DMS 273 treated with DMSO at 0.1 percent for 48 hours (cell line): ENCODE measurements around the gene ATP8A2.
"Not testable (repeated sequence)": the region's sequence is repeated elsewhere in the genome, so short reads cannot be mapped to it uniquely, and the experiment has no call there.

Source experiments
- DNase-seq: peaks from one replicate; lab custom pipeline; 2025; lab: John Stamatoyannopoulos, UW

Gene ATP8A2

GRCh38 chr13:25806264-25806974 is 434.6 kb downstream of the ATP8A2 start:
- no peak for DNase-seq

DNA sequence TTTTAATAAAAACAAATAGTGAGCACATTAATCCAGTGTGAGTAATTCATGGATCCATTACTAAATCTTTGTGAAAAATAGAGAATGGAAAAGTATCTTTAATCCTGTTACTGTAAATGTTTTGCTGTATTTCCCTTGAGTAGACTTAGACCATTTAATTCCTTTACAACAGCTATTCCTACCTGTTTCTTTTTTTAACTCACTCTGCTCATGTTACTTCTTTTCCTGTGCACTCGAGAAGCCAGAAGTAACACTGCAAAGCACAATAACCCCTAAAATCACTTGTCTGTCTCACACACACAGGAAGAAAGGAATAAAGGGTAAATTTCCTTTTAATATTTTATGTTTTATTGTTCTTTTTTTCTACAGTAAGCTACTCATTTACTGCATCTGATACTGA is 435.8 kb downstream of the ATP8A2 start:
- no peak for DNase-seq

GRCh38 chr13:25811506-25811905 is 439.7 kb downstream of the ATP8A2 start:
- DNase-seq = no peak

DNA sequence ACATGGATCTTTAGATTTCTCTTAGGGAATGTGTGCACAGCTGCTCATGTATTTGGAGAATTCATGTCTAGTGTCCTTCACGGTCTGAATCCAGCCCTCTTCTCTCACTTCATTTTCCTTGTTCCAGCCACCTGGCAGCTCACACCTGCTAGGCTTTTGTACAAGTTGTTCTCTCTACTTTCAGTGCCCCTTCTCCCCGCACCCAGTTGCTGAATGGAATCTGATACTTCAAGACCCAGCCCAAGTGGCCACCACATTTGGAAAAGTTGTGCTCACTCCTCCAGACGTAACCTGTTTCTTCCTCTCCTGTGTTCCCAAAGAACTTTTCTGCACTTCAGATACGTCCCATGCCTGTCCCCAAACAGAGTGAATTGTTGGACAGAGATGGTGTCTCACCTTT is 444.5 kb downstream of the ATP8A2 start:
- DNase-seq = no peak

GRCh38 chr13:25819856-25820530 is 448.2 kb downstream of the ATP8A2 start:
- DNase-seq = peak; percentile 15

DNA sequence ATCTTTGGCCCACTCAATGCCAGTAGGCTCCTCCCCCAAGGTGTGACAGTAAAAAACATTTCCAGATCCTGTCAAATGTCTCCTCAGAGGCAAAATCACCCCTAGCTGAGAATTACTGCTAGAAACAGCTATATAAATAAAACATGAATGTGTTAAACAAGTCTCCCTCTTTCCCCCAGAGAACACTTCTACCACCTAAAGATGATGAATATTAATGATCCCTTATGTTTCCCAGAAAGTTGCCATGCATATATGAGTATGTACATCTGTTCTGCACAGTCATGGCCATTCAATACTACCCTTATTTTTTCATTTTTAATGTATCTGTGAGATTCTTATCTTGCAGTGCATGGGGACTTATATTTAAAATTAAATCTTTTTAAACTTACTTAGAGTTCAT is 450.0 kb downstream of the ATP8A2 start:
- peak; percentile 62 for DNase-seq

DNA sequence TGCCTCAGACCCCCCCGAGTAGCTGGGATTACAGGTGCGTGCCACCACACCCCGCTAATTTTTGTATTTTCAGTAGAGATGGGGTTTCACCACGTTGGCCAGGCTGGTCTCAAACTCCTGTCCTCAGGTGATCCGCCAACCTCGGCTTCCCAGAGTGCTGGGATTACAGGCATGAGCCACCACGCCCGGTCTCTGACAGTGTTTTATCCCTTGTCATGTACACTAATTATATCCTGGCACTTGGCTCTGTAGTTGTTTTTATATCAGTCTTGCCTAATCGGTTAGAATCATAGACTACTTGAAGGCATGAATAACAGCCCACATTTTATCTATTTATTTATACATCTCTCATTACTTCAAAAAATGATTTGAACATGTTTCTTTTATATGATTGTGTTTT is 455.4 kb downstream of the ATP8A2 start:
- not testable (repeated sequence) for DNase-seq

DNA sequence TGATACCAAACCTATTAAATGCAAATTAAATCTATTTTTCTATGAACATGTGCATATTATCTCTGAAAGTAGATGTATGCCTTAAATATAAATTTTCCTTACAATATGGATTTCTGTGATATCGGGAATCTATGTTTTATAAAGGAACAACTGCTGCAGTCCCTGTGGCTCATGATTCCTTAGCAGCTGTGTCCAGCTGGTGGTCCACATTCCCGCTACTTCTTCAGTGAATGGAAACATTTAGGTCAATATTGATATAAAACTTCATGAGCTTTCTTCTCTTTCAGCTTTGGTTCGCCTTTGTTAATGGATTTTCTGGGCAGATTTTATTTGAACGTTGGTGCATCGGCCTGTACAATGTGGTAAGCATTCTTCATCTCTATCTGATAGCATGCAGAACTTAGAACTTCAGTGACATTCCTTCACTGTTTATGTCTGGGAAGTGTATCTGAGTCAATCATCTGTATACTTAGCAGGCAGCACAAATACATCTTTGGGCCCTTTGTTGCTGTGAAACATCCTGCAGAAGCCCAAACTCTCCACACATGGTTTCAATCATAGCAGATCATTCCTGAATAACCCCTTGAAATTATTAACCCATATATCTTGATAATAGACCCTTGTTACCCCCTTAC is 456.2 kb downstream of the ATP8A2 start:
- DNase-seq = no peak

GRCh38 chr13:25833761-25834160 is 462.0 kb downstream of the ATP8A2 start:
- no peak for DNase-seq

DNA sequence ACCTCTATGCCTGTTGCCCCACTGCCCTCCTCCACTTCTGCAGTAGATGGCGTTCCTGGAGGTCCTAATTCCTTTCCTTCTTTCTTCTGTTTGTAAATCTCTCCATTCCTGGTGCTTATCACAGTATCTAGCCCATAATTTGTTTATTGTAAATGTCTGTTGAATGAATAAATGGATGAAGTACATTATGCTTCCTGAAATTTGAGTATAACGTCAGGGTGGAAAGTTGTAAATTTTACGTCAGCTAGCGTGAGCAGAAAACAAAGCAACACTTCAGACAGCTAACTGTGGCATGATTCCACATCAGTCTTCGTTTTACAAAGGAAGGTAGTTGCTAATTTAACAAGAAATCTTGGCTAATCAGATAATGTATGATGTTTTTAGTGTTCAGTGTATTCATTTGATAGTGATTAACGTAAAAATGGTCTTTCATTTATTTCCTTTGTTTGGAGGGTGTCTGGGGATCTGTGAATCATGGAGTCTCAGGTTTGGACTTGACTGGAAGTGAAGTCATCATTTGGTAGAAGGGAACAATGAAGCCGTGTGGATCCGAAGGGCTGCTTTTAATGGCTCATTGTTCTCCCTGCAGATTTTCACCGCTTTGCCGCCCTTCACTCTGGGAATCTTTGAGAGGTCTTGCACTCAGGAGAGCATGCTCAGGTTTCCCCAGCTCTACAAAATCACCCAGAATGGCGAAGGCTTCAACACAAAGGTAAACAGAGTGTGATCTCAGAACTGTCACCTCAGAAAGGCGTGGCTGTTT is 465.0 kb downstream of the ATP8A2 start:
- no peak for DNase-seq

DNA sequence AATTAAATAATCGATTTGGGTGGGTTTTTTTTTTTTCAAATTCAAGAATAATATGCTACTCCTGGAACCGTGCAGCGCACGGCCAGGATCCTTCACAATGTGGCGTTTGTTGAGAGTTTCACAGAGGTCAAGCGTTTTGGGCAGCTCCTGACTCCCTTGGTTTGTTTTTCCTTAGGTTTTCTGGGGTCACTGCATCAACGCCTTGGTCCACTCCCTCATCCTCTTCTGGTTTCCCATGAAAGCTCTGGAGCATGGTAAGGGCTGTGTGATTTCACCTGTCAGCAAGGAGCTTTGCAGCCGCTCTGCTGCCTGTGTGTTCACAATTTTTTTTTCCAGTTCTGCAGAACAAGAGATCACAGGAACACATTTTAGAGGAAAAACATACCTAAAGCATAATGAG is 467.6 kb downstream of the ATP8A2 start:
- DNase-seq = no peak

- DNase-seq = no peak
These were observed 468.5 kb downstream of the ATP8A2 start for GRCh38 chr13:25840261-25840660.

DNA sequence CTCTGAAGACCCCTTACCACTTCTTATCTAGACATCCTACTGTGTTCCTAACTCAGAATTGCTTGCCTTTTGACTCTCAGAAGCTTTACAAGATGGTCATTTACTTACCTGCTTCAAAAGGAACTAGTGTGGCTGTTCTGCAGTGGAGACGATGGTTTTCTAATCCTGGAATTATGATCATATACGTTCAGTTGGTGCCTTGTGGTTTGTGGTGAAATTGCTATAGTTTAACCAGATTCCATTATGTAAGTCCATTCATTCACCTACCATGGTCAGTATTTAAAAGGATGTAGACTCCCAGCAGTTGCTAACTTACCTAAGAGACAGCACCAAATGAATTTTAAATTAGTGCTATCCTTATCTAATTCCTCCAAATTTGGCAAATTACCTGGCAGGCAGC is 469.2 kb downstream of the ATP8A2 start:
- DNase-seq = no peak

DNA sequence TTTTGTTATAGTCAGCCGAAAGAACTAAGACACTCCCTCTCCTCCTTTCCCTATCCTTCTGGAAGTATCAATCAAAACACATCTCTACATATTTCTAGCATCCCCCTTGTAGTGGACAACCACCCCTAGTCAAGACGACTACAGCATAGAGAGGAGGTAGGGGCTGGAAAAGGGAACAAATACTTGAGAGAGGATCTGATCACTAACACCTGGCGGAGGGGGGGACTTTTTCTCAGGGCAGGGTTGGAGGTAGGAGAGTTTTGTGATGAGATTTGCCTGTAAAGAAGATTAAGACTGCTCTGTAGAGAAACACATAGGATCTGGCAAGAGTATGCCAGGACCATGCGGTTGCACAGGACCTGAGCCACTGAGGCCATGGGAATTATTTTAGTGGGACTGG is 471.9 kb downstream of the ATP8A2 start:
- DNase-seq = no peak

GRCh38 chr13:25844559-25845434 is 473.0 kb downstream of the ATP8A2 start:
- no peak for DNase-seq

DNA sequence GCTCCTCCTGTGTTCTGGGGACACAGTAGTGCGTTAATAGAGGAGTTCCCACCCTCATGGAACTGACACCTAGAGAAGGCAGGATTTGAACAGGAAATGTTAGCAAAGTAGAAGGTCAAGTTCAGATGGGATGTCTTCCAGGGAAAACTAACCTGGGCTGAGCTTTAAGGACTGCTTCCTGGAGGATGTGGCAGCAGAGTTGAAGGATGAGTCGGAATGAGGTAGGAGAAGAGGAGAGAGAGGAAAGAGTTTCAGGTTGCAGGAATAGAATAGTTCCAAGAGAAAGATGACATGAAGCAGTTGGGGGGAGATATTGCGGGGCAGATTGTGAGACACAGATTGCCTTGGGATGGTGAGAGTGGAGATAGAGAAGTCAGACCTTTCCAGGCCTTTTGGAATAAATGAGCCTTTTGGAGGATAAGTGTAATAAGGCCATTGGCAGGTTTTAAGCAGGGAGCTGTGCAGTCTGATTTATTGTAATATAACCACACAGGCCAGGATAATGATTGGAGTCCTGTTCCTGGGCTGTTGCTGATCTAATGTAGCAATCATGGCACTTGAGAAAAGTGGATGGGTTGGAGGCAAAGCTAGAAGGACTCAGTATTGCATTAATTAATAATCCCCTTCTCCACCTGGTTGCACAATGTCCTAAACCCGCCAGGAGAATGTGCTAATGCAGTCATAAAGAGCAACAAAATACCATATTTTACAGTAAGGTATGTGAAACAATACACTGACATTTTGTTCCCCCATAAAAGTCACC is 474.6 kb downstream of the ATP8A2 start:
- DNase-seq = no peak

GRCh38 chr13:25847145-25847544 is 475.4 kb downstream of the ATP8A2 start:
- DNase-seq = no peak

- no peak for DNase-seq
These were observed 476.2 kb downstream of the ATP8A2 start for GRCh38 chr13:25847635-25848626.
